Endothelial cell of umbilical vein (primary cell): Measurements from ENCODE around the gene TM9SF4. TPM values are rescaled to one million over a fixed set of nuclear protein-coding genes. Genes with fewer than 3 reads are reported as not detected.

Experiments used
- BruUV-seq: library from RNA; stranded (reverse); fragments of 400-500 nt; replicated peaks from 2 replicates; lab custom pipeline; 2021; lab: Mats Ljungman, UMichigan
- CTCF ChIA-PET: fragments of 300-600, 350-600 bp; sonication (Branson Sonifier 250); formaldehyde crosslinking; loops from one replicate; lab custom pipeline; 2021; ENCODE audit warnings: antibody characterized with exemption, inconsistent platforms; lab: Charles Lee
- POLR2A ChIA-PET: fragments of 300-600, 350-600 bp; sonication (Branson Sonifier 250); formaldehyde crosslinking; loops from one replicate; lab custom pipeline; 2021; ENCODE audit warnings: antibody characterized with exemption, inconsistent platforms; lab: Charles Lee
- DNase-seq: peaks from one replicate; pipeline ENCODE4 v3.0.0-alpha.2; 2011; ENCODE audit warnings: low read depth, low spot score
- FAIRE-seq: peaks from 2 replicates; lab custom pipeline; 2011; peaks lifted over from hg19 to GRCh38; lab: Jason Lieb, UNC
- H2AFZ ChIP-seq: 2 replicates; pipeline ENCODE4 v1.6.0; 2012; ENCODE audit warnings: low read depth, low read length, control low read depth, inconsistent platforms
- H3K27ac ChIP-seq: 2 replicates; pipeline ENCODE4 v1.5.1; 2011; ENCODE audit warnings: low read depth, mild to moderate bottlenecking, control low read depth, low read length, moderate library complexity; ENCODE audit not compliant: insufficient read depth
- H3K27me3 ChIP-seq, 2 experiments: 2 replicates each; pipeline versions ENCODE4 v1.6.0 to v1.6.1; 2011; ENCODE audit warnings: low read length in 2 of 2, mixed read lengths in 1 of 2; ENCODE audit not compliant: control insufficient read depth in 2 of 2, insufficient read depth in 2 of 2
- H3K36me3 ChIP-seq, 2 experiments: 2 replicates in 1 of 2; 3 replicates in 1 of 2; pipeline ENCODE4 v1.5.1; 2011; ENCODE audit warnings: low read length in 2 of 2, mild to moderate bottlenecking in 1 of 2, moderate library complexity in 1 of 2; ENCODE audit not compliant: control insufficient read depth in 2 of 2, insufficient read depth in 2 of 2; ENCODE audit errors: extremely low read depth in 1 of 2
- H3K4me1 ChIP-seq: 3 replicates; pipeline ENCODE4 v1.5.1; 2011; ENCODE audit warnings: mild to moderate bottlenecking, low read length; ENCODE audit not compliant: control insufficient read depth, insufficient read depth; ENCODE audit errors: extremely low read depth
- H3K4me2 ChIP-seq: 2 replicates; pipeline ENCODE4 v1.6.1; 2011; ENCODE audit warnings: low read length, control low read depth, mixed read lengths; ENCODE audit not compliant: insufficient read depth
- H3K4me3 ChIP-seq, 3 experiments: fragments of 200-600 bp in 1 of 3; sonication (generic), shearing (Covaris generic) in 1 of 3; replicated peaks in 1 of 3; 2 replicates each; pipeline ENCODE4 v1.5.1; 2011 to 2016; ENCODE audit warnings: control low read depth in 3 of 3, low read length in 3 of 3, mild to moderate bottlenecking in 2 of 3, inconsistent platforms in 1 of 3, low read depth in 1 of 3, moderate library complexity in 1 of 3; ENCODE audit not compliant: insufficient read depth in 1 of 3
- H3K79me2 ChIP-seq: 2 replicates; pipeline ENCODE4 v1.6.0; 2012; ENCODE audit warnings: low read length, inconsistent platforms; ENCODE audit not compliant: control insufficient read depth, insufficient read depth
- H3K9ac ChIP-seq: replicated peaks from 2 replicates; pipeline ENCODE3; 2011; ENCODE audit warnings: low read length, control low read depth; ENCODE audit not compliant: insufficient read depth; ENCODE audit errors: extremely low read depth
- H3K9me1 ChIP-seq: replicated peaks from 3 replicates; pipeline ENCODE4 v1.6.0; 2011; ENCODE audit warnings: mild to moderate bottlenecking, low read length; ENCODE audit not compliant: control insufficient read depth, insufficient read depth; ENCODE audit errors: extremely low read depth
- H3K9me3 ChIP-seq: replicated peaks from 2 replicates; pipeline ENCODE4 v1.5.1; 2012; ENCODE audit warnings: low read length, inconsistent platforms; ENCODE audit not compliant: control insufficient read depth, insufficient read depth
- H4K20me1 ChIP-seq: replicated peaks from 2 replicates; pipeline ENCODE3; 2011; ENCODE audit warnings: mild to moderate bottlenecking, low read length; ENCODE audit not compliant: control insufficient read depth, insufficient read depth; ENCODE audit errors: extremely low read depth
- CTCF ChIP-seq, 2 donors: IDR thresholded peaks; 1 replicate in 1 of 2; 2 replicates in 1 of 2; pipeline ENCODE4 v1.5.1; 2011; ENCODE audit warnings: low read length in 2 of 2, mild to moderate bottlenecking in 2 of 2, moderate library complexity in 2 of 2, control low read depth in 1 of 2, inconsistent platforms in 1 of 2, low read depth in 1 of 2; ENCODE audit not compliant: insufficient read depth in 1 of 2; ENCODE audit errors: extremely low read depth in 1 of 2
- EZH2 ChIP-seq: IDR thresholded peaks from 2 replicates; pipeline ENCODE4 v1.6.1; 2012; ENCODE audit warnings: borderline replicate concordance, low read depth, mild to moderate bottlenecking, moderate library complexity, low read length, inconsistent platforms; ENCODE audit not compliant: severe bottlenecking
- JUN ChIP-seq: IDR thresholded peaks from 2 replicates; pipeline ENCODE4 v1.6.1; 2011; ENCODE audit warnings: borderline replicate concordance, low read depth; ENCODE audit not compliant: insufficient read length, insufficient read depth
- MAX ChIP-seq: IDR thresholded peaks from 2 replicates; pipeline ENCODE4 v1.6.1; 2011; ENCODE audit not compliant: insufficient read depth, insufficient read length
- MYC ChIP-seq: IDR thresholded peaks from one replicate; pipeline ENCODE4 v1.6.1; 2011; ENCODE audit warnings: mild to moderate bottlenecking, low read depth, low read length
- POLR2A ChIP-seq: IDR thresholded peaks from 2 replicates; pipeline ENCODE4 v1.6.1; 2012; ENCODE audit warnings: low read depth, mild to moderate bottlenecking, control low read depth, low read length
- dilution Hi-C: fragments of 300-500 bp; cut with MboI; formaldehyde crosslinking; loops from one replicate; pipeline ENCODE4 v1.15.0; 2019; ENCODE audit warnings: low sequenced_read_pairs; ENCODE audit not compliant: extremely low pct_ligation_motif_present
- intact Hi-C: fragments of 100-400 bp; cut with micrococcal nuclease; formaldehyde crosslinking; loops from one replicate; pipeline ENCODE4 v1.10.0; 2022
- polyA plus RNA-seq, 4 experiments: library from polyadenylated mRNA; depleted of rRNA in 3 of 4; stranded (reverse) in 3 of 4; unstranded in 1 of 4; fragments of >200 nt; gene quantifications; 2 replicates each; pipeline versions ENCODE4 v1.2.1 to v1.2.3, GENCODE V29; 2011 to 2012; ENCODE audit warnings: missing spikeins in 1 of 4
- total RNA-seq: library from RNA; stranded (reverse); gene quantifications from 2 replicates; pipeline ENCODE4 v1.2.3, GENCODE V29; 2021

TM9SF4 gene
- total and polyA plus RNA-seq, 2 donors (not counting 3 experiments of a cell fraction or from before 2014, with no cell fraction given), result 46.4 to 61.9 TPM

- intact Hi-C loops, result no loop called here
- Histone ChIP-seq H3K79me2 (no peaks in the 10 kb centered on the region), H3K9ac (no peak overlapping the region), H3K4me1 (peaks cover 6% of the 10 kb centered on the region), H3K36me3 (no peaks in the 10 kb centered on the region), H3K4me3 (no peak overlapping the region), H3K27me3 (peaks cover 3 to 4% of the 10 kb centered on the region in 2 experiments), H2AFZ (no peak overlapping the region), H3K27ac (no peak overlapping the region), H3K9me3 (no peaks in the 10 kb centered on the region), H4K20me1 (no peaks in the 10 kb centered on the region), H3K4me2 (no peak overlapping the region), H3K9me1 (no peaks in the 10 kb centered on the region)
- POLR2A ChIA-PET, result no interaction called here
- FAIRE-seq (no peak), DNase-seq (no peak)
- TF ChIP-seq MYC, result no peak
- TF ChIP-seq JUN, result no peak
- no peak for TF ChIP-seq MAX
- no peak for TF ChIP-seq EZH2
- dilution Hi-C loops, result no loop called here
- CTCF ChIA-PET, result no interaction called here
- no TSS peak for BruUV-seq
Observed at GRCh38 chr20:32078322-32078721, 31.2 kb upstream of the TM9SF4 start.

GRCh38 chr20:32078791-32079190, 30.7 kb upstream of the TM9SF4 start:
- H3K4me3 ChIP-seq, result no peak overlapping the region
- no peaks in the 10 kb centered on the region for H3K79me2 ChIP-seq
- H3K27me3 ChIP-seq, result peaks cover 3 to 4% of the 10 kb centered on the region in 2 experiments
- DNase-seq (no peak), FAIRE-seq (no peak)
- ChIA-PET CTCF (interaction anchor here (1.6 to 4.5 kb wide), 2 partner anchors 12 to 13 kb away, joined by 3 to 17 read pairs; no protein-coding TSS in a partner anchor), POLR2A (no interaction called here)
- dilution Hi-C loops (no loop called here), intact Hi-C loops (no loop called here)
- peaks cover 3% of the 10 kb centered on the region for H3K4me1 ChIP-seq
- H2AFZ ChIP-seq, result no peak overlapping the region
- TF ChIP-seq MYC (no peak), MAX (no peak), POLR2A (no peak), EZH2 (no peak), CTCF (IDR thresholded peaks at IDR 0.05; ENCODE audit: extremely low read depth in 1 of 2, insufficient read depth in 1 of 2, low read depth in 1 of 2, low read length in 2 of 2) (no peak)
- H4K20me1 ChIP-seq, result no peaks in the 10 kb centered on the region
- H3K36me3 ChIP-seq, result no peaks in the 10 kb centered on the region
- no peaks in the 10 kb centered on the region for H3K9me3 ChIP-seq
- H3K9ac ChIP-seq, result no peak overlapping the region
- H3K9me1 ChIP-seq, result no peaks in the 10 kb centered on the region
- H3K27ac ChIP-seq, result no peak overlapping the region
- BruUV-seq, result no TSS peak
- no peak overlapping the region for H3K4me2 ChIP-seq
